ENCODE measurements around the gene IRS2.

The IRS2 gene

GRCh38 chr13:109706015-109706715, 80.2 kb downstream of the IRS2 start:
- DNase-seq (ENCODE audit: low spot score): no peak

GRCh38 chr13:109704771-109705635, 81.4 kb downstream of the IRS2 start:
- no peak for DNase-seq (ENCODE audit: low spot score)

- no peak for DNase-seq (ENCODE audit: low spot score)
These were observed 83.1 kb downstream of the IRS2 start for GRCh38 chr13:109703250-109703649.
